Measurements from ENCODE around the gene VTA1. TPM values are rescaled to one million over a fixed set of nuclear protein-coding genes. Genes with fewer than 3 reads are reported as not detected.
A peak's percentile ranks its signal among the peaks of the same experiment; 100 is the strongest.
"Not testable (repeated sequence)": the region's sequence is repeated elsewhere in the genome, so short reads cannot be mapped to it uniquely, and the experiment has no call there.

VTA1 gene
- total RNA-seq, 1 experiment from 2014 or later: 71.3 TPM

GRCh38 chr6:142162780-142163179 is 15.7 kb downstream of the VTA1 start:
- DNase-seq (ENCODE audit: low read depth, low spot score): no peak
- in situ Hi-C loops (cut with HindIII; ENCODE audit: low pct_unique_long_range_greater_than_20kb, low sequenced_read_pairs): no loop called here

- in situ Hi-C loops (cut with HindIII; ENCODE audit: low pct_unique_long_range_greater_than_20kb, low sequenced_read_pairs): no loop called here
- DNase-seq (ENCODE audit: low read depth, low spot score): no peak
Measured at GRCh38 chr6:142165227-142165626, 18.2 kb downstream of the VTA1 start.

GRCh38 chr6:142167071-142167470 is 20.0 kb downstream of the VTA1 start:
- DNase-seq (ENCODE audit: low read depth, low spot score): no peak
- in situ Hi-C loops (cut with HindIII; ENCODE audit: low pct_unique_long_range_greater_than_20kb, low sequenced_read_pairs): no loop called here

GRCh38 chr6:142167486-142167885 is 20.4 kb downstream of the VTA1 start:
- DNase-seq (ENCODE audit: low read depth, low spot score): no peak
- in situ Hi-C loops (cut with HindIII; ENCODE audit: low pct_unique_long_range_greater_than_20kb, low sequenced_read_pairs): no loop called here

GRCh38 chr6:142171351-142171750 is 24.3 kb downstream of the VTA1 start:
- no peak for DNase-seq (ENCODE audit: low read depth, low spot score)
- in situ Hi-C loops (cut with HindIII; ENCODE audit: low pct_unique_long_range_greater_than_20kb, low sequenced_read_pairs): no loop called here

- in situ Hi-C loops (cut with HindIII; ENCODE audit: low pct_unique_long_range_greater_than_20kb, low sequenced_read_pairs): no loop called here
- DNase-seq (ENCODE audit: low read depth, low spot score): no peak
Measured at GRCh38 chr6:142172758-142173157, 25.7 kb downstream of the VTA1 start.

- no peak for DNase-seq (ENCODE audit: low read depth, low spot score)
- in situ Hi-C loops (cut with HindIII; ENCODE audit: low pct_unique_long_range_greater_than_20kb, low sequenced_read_pairs): no loop called here
Measured at GRCh38 chr6:142173980-142174379, 26.9 kb downstream of the VTA1 start.

GRCh38 chr6:142174703-142175102 is 27.6 kb downstream of the VTA1 start:
- in situ Hi-C loops (cut with HindIII; ENCODE audit: low pct_unique_long_range_greater_than_20kb, low sequenced_read_pairs): no loop called here
- no peak for DNase-seq (ENCODE audit: low read depth, low spot score)

GRCh38 chr6:142178129-142178528 is 31.1 kb downstream of the VTA1 start:
- no peak for DNase-seq (ENCODE audit: low read depth, low spot score)
- in situ Hi-C loops (cut with HindIII; ENCODE audit: low pct_unique_long_range_greater_than_20kb, low sequenced_read_pairs): no loop called here

- no peak for DNase-seq (ENCODE audit: low read depth, low spot score)
- in situ Hi-C loops (cut with HindIII; ENCODE audit: low pct_unique_long_range_greater_than_20kb, low sequenced_read_pairs): no loop called here
Measured at GRCh38 chr6:142182004-142182403, 34.9 kb downstream of the VTA1 start.

GRCh38 chr6:142183351-142183750 is 36.3 kb downstream of the VTA1 start:
- in situ Hi-C loops (cut with HindIII; ENCODE audit: low pct_unique_long_range_greater_than_20kb, low sequenced_read_pairs): no loop called here
- DNase-seq (ENCODE audit: low read depth, low spot score): no peak

- in situ Hi-C loops (cut with HindIII; ENCODE audit: low pct_unique_long_range_greater_than_20kb, low sequenced_read_pairs): no loop called here
- no peak for DNase-seq (ENCODE audit: low read depth, low spot score)
Measured at GRCh38 chr6:142184307-142184706, 37.2 kb downstream of the VTA1 start.

- in situ Hi-C loops (cut with HindIII; ENCODE audit: low pct_unique_long_range_greater_than_20kb, low sequenced_read_pairs): no loop called here
Measured at GRCh38 chr6:142185641-142186040, 38.6 kb downstream of the VTA1 start.

GRCh38 chr6:142187209-142187608 is 40.1 kb downstream of the VTA1 start:
- peak; percentile 76 for DNase-seq (ENCODE audit: low read depth, low spot score)

More at GRCh38 chr6:142185641-142186040, 38.6 kb downstream of the VTA1 start:
- no peak for DNase-seq (ENCODE audit: low read depth, low spot score)

GRCh38 chr6:142188341-142188740 is 41.3 kb downstream of the VTA1 start:
- DNase-seq (ENCODE audit: low read depth, low spot score); in situ Hi-C loops (cut with HindIII; ENCODE audit: low pct_unique_long_range_greater_than_20kb, low sequenced_read_pairs): not testable (repeated sequence)

More at GRCh38 chr6:142187209-142187608, 40.1 kb downstream of the VTA1 start:
- in situ Hi-C loops (cut with HindIII; ENCODE audit: low pct_unique_long_range_greater_than_20kb, low sequenced_read_pairs): no loop called here

- in situ Hi-C loops (cut with HindIII; ENCODE audit: low pct_unique_long_range_greater_than_20kb, low sequenced_read_pairs): no loop called here
- DNase-seq (ENCODE audit: low read depth, low spot score): no peak
Measured at GRCh38 chr6:142189057-142189456, 42.0 kb downstream of the VTA1 start.

- in situ Hi-C loops (cut with HindIII; ENCODE audit: low pct_unique_long_range_greater_than_20kb, low sequenced_read_pairs): no loop called here
- DNase-seq (ENCODE audit: low read depth, low spot score): no peak
Measured at GRCh38 chr6:142192343-142192742, 45.3 kb downstream of the VTA1 start.

GRCh38 chr6:142193621-142194020 is 46.6 kb downstream of the VTA1 start:
- no peak for DNase-seq (ENCODE audit: low read depth, low spot score)
- in situ Hi-C loops (cut with HindIII; ENCODE audit: low pct_unique_long_range_greater_than_20kb, low sequenced_read_pairs): no loop called here

GRCh38 chr6:142195862-142196541 is 48.9 kb downstream of the VTA1 start:
- in situ Hi-C loops (cut with HindIII; ENCODE audit: low pct_unique_long_range_greater_than_20kb, low sequenced_read_pairs): no loop called here
- no peak for DNase-seq (ENCODE audit: low read depth, low spot score)
